H54 (cell line): ENCODE results near the gene PCBP3.
A peak's percentile ranks its signal among the peaks of the same experiment; 100 is the strongest.
"Not testable (repeated sequence)": the region's sequence is repeated elsewhere in the genome, so short reads cannot be mapped to it uniquely, and the experiment has no call there.

ENCODE experiments used
- DNase-seq: peaks from one replicate; pipeline ENCODE4 v3.0.0; 2011; ENCODE audit warnings: low spot score, mixed read lengths; ENCODE audit not compliant: insufficient read length
- FAIRE-seq: peaks from 3 replicates; lab custom pipeline; 2011; peaks lifted over from hg19 to GRCh38; lab: Jason Lieb, UNC
- POLR2A ChIP-seq: IDR thresholded peaks from 2 replicates; pipeline ENCODE4 v1.6.1; 2011; ENCODE audit warnings: low read depth, mild to moderate bottlenecking, low read length

The PCBP3 gene

DNA sequence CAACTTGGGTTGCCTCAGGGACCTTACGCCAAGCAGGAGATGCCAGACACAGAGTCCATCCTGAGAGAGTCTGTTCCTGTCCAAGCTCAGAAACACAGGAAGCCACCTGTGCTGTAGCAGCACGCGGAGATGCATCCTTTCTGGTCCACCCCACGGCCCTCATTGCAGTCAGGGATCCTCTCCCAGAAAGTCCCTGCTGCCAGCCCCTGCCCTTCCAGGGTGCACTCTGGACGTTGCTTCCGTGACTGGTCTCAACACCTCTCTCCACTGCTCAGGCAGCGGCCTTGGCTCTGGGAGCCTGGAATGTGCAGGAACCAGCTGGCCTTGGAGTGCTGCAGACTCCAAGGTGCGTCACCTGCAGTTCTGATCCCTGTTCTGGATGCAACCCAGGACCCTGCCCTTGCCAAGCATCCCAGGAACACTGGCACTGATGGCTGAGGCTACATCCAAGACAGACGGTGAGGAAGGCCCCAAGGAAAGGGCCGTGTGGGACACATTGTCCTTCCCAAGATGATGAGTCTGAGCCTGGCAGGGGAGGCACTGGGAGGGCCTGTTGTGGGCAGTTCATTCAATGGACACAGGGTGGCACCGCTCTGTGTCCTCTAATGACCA, 316.4 kb downstream of the PCBP3 start:
- DNase-seq (no peak), FAIRE-seq (no peak)
- TF ChIP-seq POLR2A, result no peak

DNA sequence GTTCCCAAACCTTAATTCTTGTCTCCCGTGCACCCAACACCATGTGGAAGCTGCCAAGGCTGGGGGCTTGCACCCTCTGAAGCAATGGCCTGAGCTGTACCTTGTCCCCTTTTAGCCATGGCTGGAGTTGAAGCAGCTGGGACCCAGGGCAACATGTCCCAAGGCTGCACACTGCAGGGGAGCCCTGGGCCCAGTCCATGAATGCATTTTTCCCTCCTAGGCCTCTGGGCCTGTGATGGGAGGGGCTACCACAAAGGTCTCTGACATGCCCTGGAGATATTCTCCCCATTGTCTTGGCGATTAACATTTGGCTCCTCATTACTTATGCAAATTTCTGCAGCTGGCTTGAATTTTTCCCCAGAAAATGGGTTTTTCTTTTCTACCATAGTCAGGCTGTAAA, 317.9 kb downstream of the PCBP3 start:
- not testable (repeated sequence) for FAIRE-seq, DNase-seq

DNA sequence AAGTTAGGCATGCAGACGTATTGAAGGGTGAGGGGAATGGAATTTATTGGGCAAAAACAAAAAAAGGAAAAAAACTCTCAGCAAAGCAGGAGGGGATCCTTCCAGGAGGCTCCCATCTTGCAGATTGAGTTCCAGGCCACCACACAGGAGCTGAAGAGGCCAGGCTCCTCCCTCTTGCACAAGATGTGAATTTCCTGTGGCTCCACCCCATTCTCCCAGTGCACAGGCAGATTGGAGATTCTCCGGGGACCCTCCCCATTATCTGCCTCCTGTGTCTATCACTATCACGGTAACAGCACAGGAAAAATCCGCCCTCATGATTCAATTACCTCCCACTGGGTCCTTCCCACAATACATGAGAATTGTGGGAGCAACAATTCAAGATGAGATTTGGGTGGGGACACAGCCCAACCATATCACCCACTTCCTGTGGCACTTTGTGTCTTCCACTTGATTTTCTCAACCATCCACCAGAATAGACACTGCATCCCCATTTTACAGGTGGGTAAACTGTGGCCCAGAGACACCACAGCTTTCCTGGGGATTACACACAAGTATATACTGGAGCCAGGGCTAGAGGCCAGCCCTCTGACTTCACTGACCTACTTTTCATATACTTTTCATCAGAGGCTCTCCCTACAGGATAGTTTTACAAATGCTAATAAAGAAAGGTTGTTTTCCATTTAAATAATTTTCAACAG, 319.2 kb downstream of the PCBP3 start:
- no peak for TF ChIP-seq POLR2A
- DNase-seq (no peak), FAIRE-seq (no peak)

DNA sequence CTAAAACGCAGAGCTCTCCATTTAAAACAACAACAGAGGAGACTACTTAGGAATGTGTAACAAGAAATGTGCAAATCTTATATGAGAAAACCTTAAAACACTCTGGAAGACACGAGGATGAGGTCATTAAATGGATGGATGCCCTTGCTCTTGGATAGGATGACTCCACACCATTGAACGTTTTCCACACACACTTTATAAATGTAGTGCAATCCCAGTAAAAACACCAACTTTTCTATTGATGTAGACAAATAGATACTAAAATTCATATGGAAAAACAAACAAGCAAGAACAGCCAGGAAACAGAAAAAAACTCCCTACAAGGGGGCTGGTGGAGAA, 319.7 kb downstream of the PCBP3 start:
- FAIRE-seq (no peak), DNase-seq (no peak)
- TF ChIP-seq POLR2A, result no peak

DNA sequence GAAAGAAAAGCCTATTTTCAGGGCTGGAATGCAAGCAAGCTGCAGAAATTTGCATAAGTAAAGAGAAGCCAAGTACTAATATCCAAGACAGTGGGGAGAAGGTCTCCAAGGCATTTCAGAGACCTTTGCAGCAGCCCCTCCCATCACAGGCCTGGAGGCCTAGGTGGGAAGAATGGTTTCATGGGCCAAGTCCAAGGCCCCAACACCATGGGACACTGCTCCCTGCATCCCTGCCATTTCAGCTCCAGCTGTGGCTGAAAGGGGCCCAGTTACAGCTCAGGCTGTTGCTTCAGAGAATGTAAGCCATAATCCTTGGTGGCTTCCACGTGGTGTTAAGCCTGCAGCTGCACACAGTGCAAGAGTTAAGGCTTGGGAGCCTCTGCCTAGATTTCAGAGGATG, 321.1 kb downstream of the PCBP3 start:
- FAIRE-seq, result no peak
- TF ChIP-seq POLR2A, result no peak
- no peak for DNase-seq

DNA sequence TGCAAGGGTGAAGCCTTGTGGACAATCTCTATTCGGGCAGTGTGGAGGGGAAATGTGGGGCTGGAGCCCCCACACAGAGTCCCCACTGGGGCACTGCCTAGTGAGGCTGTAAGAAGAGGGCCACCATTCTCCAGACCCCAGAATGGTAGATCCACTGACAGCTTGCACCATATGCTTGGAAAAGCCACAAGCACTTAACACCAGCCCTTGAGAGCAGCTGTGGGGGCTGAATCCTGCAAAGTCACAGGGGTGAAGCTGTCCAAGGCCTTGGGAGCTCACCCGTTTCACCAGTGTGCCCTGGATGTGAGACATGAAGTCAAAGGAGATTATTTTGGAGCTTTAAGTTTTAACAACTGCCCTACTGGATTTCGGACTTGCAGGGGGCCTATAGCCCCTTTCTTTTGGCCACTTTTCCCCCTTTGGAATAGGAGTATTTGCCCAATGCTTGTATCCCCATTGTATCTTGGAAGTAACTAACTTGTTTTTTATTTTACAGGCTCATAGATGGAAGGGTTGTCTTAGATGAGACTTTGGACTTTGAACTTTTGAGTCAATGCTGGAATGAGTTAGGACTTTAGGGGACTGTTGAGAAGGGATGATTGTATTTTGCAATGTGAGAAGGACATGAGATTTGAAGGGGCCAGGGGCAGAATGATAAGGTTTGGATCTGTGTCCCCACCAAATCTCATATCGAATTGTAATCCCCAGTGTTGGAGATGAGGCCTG, 321.7 kb downstream of the PCBP3 start:
- no peak for TF ChIP-seq POLR2A
- DNase-seq (no peak), FAIRE-seq (no peak)

DNA sequence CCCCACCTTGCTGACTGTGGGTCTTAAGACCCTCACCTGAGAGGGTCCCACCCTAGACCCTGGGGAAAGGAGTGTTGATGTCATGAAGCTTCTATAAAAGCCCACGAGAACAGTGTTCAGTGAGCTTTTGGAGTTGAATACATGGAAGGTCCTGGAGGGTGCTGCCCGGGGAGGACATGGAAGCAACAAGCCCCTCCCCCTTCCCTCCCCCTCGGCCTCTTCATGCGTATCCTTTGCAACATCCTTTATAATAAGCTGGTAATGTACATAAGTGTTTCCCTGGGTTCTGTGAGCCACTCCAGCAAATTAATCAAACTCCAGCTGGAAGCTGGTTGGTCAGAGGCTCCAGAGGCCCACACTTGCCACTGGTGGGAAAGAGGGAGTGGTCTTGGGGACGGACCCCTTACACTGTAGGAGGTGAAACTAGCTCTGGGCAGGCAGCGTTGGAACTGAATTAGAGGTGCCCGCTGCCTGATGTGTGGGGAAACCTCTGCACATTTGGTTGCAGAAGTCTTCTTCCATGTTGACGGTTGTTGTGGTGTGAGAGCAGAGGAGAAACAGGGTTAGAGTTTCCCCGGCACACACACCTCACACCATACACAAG, 323.4 kb downstream of the PCBP3 start:
- no peak for TF ChIP-seq POLR2A
- DNase-seq, result no peak
- FAIRE-seq, result no peak

DNA sequence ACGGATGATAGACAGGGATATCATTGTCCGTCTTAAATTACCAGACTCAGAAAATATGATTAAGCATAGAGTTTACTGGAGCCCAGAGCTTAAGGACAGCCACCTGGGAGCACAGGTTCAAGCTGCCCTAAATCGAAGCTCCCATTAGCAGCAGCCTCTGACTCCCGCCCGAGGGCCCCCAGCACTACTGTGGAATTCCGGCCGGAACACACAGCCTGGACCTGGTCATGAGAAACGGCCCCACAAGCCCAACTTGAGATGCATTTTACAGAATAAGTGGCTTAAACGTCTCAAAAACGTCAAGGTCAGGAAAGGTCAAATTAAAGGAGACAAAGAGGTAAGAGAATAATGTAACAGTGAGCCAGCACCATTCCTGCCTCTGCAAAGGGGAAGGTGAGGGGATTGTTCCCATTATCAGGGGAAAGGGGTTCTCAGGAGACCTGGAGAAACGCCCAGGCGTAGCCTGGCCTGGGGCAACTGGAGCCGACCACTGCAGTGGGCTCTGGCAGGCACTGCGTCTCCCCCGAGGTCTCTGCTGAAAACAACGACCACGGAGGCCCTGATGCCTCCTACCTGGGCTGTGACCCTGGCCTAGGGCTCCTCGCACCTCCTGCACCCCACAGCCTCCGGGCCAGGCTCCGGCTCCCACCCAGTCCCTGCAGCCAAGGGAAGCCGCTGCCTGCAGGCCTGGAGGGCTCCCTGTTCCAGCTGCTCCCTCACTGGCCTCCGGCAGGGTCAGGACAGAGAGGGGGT, 326.6 kb downstream of the PCBP3 start:
- TF ChIP-seq POLR2A, result no peak
- DNase-seq (no peak), FAIRE-seq (no peak)

DNA sequence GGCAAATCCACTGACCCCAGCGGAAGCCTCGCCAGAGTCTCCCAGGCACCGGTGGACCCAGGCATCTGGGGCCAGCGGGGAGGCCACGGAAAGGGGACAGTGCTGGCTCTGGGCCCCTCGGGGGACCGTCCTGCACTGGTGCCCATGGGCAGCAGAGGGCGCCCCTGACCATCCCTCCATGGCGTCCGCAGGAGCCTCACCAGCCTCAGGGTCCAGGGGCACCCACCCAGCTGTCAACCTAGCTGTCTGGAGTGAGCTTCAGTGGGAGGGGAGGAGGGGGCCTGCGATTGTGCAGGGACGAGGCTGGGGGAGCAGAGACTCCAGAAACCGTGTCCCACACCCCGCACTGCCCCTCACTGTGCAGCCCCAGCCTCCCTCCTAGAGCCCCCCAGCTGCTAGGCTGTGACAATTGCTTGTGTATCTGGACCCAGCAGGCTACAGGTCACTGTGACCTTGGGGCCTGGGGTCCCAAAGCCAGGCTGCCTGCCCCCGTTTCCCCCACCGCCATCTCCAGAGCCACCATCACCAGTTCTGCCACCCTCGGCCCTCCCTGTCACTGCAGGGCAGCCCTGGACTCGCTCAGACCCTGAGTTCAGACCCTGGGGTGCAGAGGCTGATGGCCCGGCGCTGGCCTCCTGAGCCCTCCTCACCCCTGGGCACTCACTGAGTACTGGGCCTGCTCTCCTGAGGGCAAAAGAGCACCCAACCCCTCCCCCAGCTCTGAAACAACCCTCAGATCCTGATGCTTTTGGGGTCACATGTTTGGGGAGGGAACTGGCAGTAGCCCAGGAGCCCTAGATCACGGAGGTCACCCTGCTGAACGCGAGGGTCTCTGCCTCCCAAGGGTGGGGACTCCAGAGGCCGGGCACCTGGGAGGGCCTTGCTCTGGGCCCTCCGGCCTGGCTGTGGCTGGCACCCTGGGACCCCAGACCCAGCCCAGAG, 327.4 kb downstream of the PCBP3 start:
- FAIRE-seq (no peak), DNase-seq (peak; percentile 82)
- TF ChIP-seq POLR2A, result no peak

DNA sequence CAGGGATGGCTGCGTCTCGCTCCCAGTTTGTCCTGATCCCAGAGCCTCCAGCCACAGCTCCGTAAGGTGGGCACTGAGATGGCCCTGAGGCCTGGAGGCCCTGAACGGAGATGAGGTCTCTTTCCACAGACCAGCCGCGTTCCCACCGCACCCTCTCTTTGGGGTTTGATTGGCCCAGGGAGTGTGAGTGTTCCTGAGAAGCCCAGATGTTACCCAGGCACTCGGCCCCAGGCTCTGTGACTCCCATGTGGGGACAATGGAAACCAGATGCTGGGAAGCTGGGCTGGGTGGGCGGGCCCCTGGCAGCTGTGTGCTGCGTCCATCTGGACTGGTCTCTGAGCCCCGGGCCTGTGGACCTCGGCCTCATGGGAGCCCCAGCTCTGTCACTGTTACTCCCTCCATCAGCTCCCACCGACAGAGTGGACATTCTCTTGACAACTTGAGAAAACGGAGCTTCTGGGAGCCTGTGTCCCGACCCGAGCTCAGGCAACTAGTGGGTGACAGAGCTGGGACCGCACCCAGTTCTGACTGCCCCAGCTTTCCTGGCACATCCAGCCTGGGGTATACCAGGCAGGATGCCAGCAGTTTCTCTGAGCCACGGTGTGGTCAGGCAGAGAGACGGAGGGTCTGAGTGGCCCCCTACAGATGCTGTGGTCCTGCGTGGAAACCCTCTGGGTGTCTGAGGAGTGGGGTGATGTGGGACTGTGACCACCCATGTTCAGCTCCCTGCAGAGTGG, 328.3 kb downstream of the PCBP3 start:
- FAIRE-seq (no peak), DNase-seq (no peak)
- no peak for TF ChIP-seq POLR2A

DNA sequence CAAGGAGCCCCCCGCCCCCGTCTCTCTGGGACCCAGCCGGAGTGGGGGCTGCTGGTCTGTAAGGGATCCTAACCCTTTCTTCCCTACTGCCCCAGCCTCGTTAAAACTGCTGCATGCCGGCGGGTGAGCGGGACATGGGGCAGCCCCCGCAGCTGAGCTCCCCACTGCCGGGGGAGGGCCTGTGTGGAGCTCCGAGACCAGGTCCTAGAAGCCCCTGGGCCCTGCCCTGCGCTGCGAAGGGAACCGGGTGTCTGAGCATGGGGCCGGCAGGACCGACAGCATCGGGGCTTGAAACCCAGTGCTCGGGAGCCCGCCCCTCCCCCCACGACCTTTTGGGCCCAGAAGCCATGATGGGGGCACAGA, 328.8 kb downstream of the PCBP3 start:
- DNase-seq, result no peak
- no peak for TF ChIP-seq POLR2A
- no peak for FAIRE-seq

DNA sequence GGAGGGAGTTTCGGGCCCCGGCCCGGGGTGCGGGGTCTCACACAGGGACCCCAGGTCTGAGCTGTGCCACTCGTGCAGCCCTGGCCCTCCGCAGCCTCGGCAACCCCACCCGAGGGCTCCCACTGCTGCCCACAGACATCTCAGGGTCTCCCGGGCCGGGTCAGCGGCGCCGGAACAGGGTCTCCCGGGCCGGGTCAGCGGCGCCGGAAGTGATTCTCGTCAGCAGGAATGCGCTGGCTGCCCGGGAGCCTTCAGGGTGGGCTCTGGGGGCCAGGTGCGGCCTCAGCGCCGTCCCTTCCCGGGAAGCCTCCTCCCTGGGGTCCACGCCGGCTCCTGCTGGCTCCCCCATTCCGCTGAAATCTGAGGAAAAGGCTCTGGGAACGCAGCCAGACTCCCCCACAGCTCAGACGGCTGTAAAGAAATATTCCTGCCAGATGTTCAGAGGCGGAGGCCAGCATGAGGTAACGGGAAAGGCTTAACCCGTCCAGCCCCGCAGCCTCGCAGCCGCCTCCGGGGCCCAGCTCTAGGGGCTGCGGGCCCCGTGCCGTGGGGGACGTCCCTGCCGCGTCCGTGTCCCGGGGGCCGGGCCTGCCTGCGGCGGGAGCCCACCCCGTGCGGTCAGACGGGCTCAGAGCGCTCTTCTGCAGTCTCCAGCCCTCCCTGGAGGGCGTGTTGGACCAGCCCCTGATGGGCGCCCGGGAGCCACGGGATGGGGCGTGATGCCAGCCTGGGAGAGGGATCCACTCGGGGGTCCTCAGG, 329.4 kb downstream of the PCBP3 start:
- TF ChIP-seq POLR2A, result no peak
- no peak for DNase-seq
- FAIRE-seq, result no peak
